ENCODE data around the gene NMU.

NMU gene

DNA sequence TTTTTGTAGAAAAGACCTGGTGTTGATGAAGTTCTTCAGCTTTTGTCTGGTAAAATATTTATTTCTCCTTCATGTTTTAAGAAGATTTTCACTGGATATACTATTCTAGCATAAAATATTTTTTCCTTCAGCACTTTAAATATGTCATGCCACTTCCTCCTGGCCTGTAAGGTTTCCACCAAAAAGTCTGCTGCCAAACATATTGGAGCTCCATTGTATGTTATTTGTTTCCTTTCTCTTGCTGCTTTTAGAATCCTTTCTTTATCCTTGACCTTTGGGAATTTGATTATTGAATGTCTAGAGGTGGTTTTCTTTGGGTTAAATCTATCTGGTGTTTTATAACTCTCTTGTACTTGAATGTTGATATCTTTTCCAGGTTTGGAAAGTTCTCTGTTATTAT is 35.6 kb upstream of the NMU start:
- no peak for DNase-seq (ENCODE audit: low read depth)
- H3K4me3 ChIP-seq (ENCODE audit: low read depth, low read length): no peak overlapping the region
- TF ChIP-seq MYC (IDR thresholded peaks at IDR 0.05; ENCODE audit: low read depth, low read length) (no peak), POLR2A (IDR thresholded peaks at IDR 0.05; ENCODE audit: extremely low read depth, insufficient read length) (no peak)
- TF ChIP-seq, protein P1, sequence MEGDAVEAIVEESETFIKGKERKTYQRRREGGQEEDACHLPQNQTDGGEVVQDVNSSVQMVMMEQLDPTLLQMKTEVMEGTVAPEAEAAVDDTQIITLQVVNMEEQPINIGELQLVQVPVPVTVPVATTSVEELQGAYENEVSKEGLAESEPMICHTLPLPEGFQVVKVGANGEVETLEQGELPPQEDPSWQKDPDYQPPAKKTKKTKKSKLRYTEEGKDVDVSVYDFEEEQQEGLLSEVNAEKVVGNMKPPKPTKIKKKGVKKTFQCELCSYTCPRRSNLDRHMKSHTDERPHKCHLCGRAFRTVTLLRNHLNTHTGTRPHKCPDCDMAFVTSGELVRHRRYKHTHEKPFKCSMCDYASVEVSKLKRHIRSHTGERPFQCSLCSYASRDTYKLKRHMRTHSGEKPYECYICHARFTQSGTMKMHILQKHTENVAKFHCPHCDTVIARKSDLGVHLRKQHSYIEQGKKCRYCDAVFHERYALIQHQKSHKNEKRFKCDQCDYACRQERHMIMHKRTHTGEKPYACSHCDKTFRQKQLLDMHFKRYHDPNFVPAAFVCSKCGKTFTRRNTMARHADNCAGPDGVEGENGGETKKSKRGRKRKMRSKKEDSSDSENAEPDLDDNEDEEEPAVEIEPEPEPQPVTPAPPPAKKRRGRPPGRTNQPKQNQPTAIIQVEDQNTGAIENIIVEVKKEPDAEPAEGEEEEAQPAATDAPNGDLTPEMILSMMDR (IDR thresholded peaks at IDR 0.05; ENCODE audit: low read depth, low read length): no peak
- TF ChIP-seq, protein P2, sequence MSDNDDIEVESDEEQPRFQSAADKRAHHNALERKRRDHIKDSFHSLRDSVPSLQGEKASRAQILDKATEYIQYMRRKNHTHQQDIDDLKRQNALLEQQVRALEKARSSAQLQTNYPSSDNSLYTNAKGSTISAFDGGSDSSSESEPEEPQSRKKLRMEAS (IDR thresholded peaks at IDR 0.05; ENCODE audit: low read depth, low read length): no peak

DNA sequence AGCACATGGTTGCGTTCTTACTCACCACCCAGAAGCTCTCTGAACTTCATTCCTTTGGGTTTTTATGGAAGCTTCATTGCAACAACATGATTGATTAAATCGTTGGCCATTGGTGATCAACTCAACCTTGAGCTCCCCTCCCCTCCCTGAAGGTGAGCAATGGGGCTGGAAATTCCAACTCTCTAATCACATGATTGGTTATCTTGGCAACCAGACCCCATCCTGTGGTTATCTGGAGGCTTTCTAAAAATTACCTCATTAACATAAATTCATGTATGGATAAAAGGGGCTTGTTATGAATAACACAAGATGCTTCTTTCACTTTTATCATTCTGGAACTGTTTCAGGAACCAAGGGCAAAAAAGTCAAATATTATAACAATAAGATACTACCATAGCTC is 34.6 kb upstream of the NMU start:
- no peak for DNase-seq (ENCODE audit: low read depth)
- TF ChIP-seq, protein P1 (IDR thresholded peaks at IDR 0.05; ENCODE audit: low read depth, low read length): no peak
- TF ChIP-seq MYC (IDR thresholded peaks at IDR 0.05; ENCODE audit: low read depth, low read length): no peak
- no peak for TF ChIP-seq POLR2A (IDR thresholded peaks at IDR 0.05; ENCODE audit: extremely low read depth, insufficient read length)
- TF ChIP-seq, protein P2 (IDR thresholded peaks at IDR 0.05; ENCODE audit: low read depth, low read length): no peak
- H3K4me3 ChIP-seq (ENCODE audit: low read depth, low read length): no peak overlapping the region

DNA sequence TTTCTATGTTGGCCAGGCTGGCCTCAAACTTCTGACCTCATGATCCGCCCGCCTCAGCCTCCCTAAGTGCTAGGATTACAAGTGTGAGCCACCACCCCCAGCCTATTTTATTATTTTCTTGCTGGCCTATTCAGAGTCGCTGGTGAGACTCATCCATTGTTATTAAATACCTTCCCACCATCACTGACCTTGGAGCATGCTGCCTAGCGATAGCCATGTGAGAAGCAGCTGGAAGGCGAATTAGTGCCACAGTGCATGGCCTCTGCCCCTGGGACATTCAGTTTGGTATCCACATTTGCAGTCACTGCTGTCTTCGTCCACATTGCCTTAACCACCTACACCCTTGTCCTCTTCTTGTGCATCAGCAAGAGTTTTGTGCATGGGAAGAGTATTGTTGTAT is 32.4 kb upstream of the NMU start:
- no peak overlapping the region for H3K4me3 ChIP-seq (ENCODE audit: low read depth, low read length)
- no peak for DNase-seq (ENCODE audit: low read depth)
- TF ChIP-seq, protein P1 (IDR thresholded peaks at IDR 0.05; ENCODE audit: low read depth, low read length): no peak
- TF ChIP-seq MYC (IDR thresholded peaks at IDR 0.05; ENCODE audit: low read depth, low read length): no peak
- TF ChIP-seq, protein P2 (IDR thresholded peaks at IDR 0.05; ENCODE audit: low read depth, low read length): no peak
- no peak for TF ChIP-seq POLR2A (IDR thresholded peaks at IDR 0.05; ENCODE audit: extremely low read depth, insufficient read length)

DNA sequence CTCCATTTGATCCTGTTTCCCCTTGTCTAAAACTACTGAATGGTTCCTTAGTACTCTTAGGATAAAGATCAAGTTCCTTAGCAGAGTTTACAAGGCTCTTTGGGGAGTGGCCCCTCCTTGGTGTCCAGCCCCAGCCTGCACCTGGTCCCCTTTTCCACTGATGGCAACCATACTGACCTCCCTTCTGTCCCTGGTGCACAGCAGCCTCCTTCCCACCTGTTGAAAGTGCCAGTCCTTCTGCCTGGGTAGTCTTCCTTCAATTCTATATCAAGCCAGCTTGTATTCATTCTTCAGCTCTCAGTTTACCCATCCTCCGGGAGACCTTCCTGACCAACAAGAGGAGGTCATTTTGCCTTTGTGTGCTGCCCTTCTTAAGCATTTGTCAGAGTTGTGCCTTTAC is 30.4 kb upstream of the NMU start:
- TF ChIP-seq POLR2A (IDR thresholded peaks at IDR 0.05; ENCODE audit: extremely low read depth, insufficient read length) (no peak), MYC (IDR thresholded peaks at IDR 0.05; ENCODE audit: low read depth, low read length) (no peak)
- TF ChIP-seq, protein P1 (IDR thresholded peaks at IDR 0.05; ENCODE audit: low read depth, low read length): no peak
- TF ChIP-seq, protein P2 (IDR thresholded peaks at IDR 0.05; ENCODE audit: low read depth, low read length): no peak
- H3K4me3 ChIP-seq (ENCODE audit: low read depth, low read length): no peak overlapping the region
- no peak for DNase-seq (ENCODE audit: low read depth)

DNA sequence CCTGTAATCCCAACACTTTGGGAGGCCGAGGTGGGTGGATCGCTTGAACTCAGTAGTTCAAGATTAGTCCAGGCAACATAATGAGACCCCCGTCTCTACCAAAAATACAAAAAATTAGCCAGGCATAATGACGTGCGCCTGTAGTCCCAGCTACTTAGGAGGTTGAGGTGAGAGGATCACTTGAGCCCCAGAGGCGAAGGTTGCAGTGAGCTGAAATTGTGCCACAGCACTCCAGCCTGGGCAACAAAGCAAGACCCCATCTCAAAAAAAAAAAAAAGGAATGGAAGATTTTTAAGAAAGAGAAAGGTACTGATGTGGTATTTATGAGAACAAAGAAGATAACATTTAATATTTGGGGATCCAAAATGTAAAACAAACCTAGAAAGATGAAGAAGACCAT is 27.0 kb upstream of the NMU start:
- TF ChIP-seq, protein P1 (IDR thresholded peaks at IDR 0.05; ENCODE audit: low read depth, low read length): no peak
- TF ChIP-seq POLR2A (IDR thresholded peaks at IDR 0.05; ENCODE audit: extremely low read depth, insufficient read length) (no peak), MYC (IDR thresholded peaks at IDR 0.05; ENCODE audit: low read depth, low read length) (no peak)
- TF ChIP-seq, protein P2 (IDR thresholded peaks at IDR 0.05; ENCODE audit: low read depth, low read length): no peak

More for the DNA sequence above, 27.0 kb upstream of the NMU start:
- DNase-seq (ENCODE audit: low read depth): no peak
- H3K4me3 ChIP-seq (ENCODE audit: low read depth, low read length): no peak overlapping the region

Data from NB4 (cell line).